DMS79 treated with DMSO at 0.1 percent for 48 hours (cell line): ENCODE data around the gene ZC3H10.
A peak's percentile ranks its signal among the peaks of the same experiment; 100 is the strongest.
"Not testable (repeated sequence)": the region's sequence is repeated elsewhere in the genome, so short reads cannot be mapped to it uniquely, and the experiment has no call there.

Experiments
- DNase-seq: peaks from one replicate; lab custom pipeline; 2025; lab: John Stamatoyannopoulos, UW

Gene ZC3H10

GRCh38 chr12:56102683-56103065 is 15.4 kb upstream of the ZC3H10 start:
- no peak for DNase-seq

GRCh38 chr12:56103066-56103711 is 14.9 kb upstream of the ZC3H10 start:
- DNase-seq = peak; percentile 8

- DNase-seq = peak; percentile 15
Measured at GRCh38 chr12:56103823-56104108, 14.3 kb upstream of the ZC3H10 start.

GRCh38 chr12:56104109-56104814 is 13.8 kb upstream of the ZC3H10 start, which contains the start of gene PA2G4:
Gene PA2G4 (plus strand): TSS chr12:56104559. CDS start chr12:56104738, 179 bp downstream.
- DNase-seq = peak; percentile 86

GRCh38 chr12:56104815-56105608 is 13.1 kb upstream of the ZC3H10 start:
- DNase-seq = no peak

GRCh38 chr12:56105609-56105902 is 12.5 kb upstream of the ZC3H10 start:
- no peak for DNase-seq

- no peak for DNase-seq
Measured at GRCh38 chr12:56107242-56107641, 10.8 kb upstream of the ZC3H10 start.

- no peak for DNase-seq
Measured at GRCh38 chr12:56110571-56110970, 7.5 kb upstream of the ZC3H10 start.

- DNase-seq = no peak
Measured at GRCh38 chr12:56114084-56114483, 4.0 kb upstream of the ZC3H10 start.

- DNase-seq = no peak
Measured at GRCh38 chr12:56115329-56115728, 2.7 kb upstream of the ZC3H10 start.

GRCh38 chr12:56116267-56117081 is 1.6 kb upstream of the ZC3H10 start, which contains the start of gene RPL41:
Gene RPL41 (plus strand): TSS chr12:56116633.
- DNase-seq = peak; percentile 88

- not testable (repeated sequence) for DNase-seq
Measured at GRCh38 chr12:56117082-56117706, 872 bp upstream of the ZC3H10 start.

GRCh38 chr12:56118688-56119357 is 757 bp downstream of the ZC3H10 start:
- DNase-seq = no peak

GRCh38 chr12:56119361-56119796 is 1.3 kb downstream of the ZC3H10 start:
- DNase-seq = peak; percentile 59

GRCh38 chr12:56120158-56120846 is 2.2 kb downstream of the ZC3H10 start:
- DNase-seq = no peak

GRCh38 chr12:56121204-56121870 is 3.3 kb downstream of the ZC3H10 start:
- DNase-seq = no peak

GRCh38 chr12:56122637-56123036 is 4.6 kb downstream of the ZC3H10 start:
- no peak for DNase-seq

GRCh38 chr12:56124133-56124532 is 6.1 kb downstream of the ZC3H10 start:
- no peak for DNase-seq

GRCh38 chr12:56126732-56127239 is 8.7 kb downstream of the ZC3H10 start:
- no peak for DNase-seq

GRCh38 chr12:56127485-56127887 is 9.4 kb downstream of the ZC3H10 start:
- no peak for DNase-seq
